HepG2 (cell line): Measurements from ENCODE around the gene ABCC5. TPM values are rescaled to one million over a fixed set of nuclear protein-coding genes. Genes with fewer than 3 reads are reported as not detected.

Experiments
- ATAC-seq: fragments of 200-7000 bp; cut with Tn5 transposase; 3 replicates; pipeline ENCODE4 v1.9.1; 2020; ENCODE audit warnings: mild to moderate bottlenecking, moderate library complexity
- BruUV-seq: library from RNA; stranded (reverse); fragments of 400-500 nt; replicated peaks from 2 replicates; lab custom pipeline; 2021; lab: Mats Ljungman, UMichigan
- CTCF ChIA-PET: fragments of 300-600 bp; formaldehyde crosslinking; extraction: SDS; loops from one replicate; lab custom pipeline; 2021; ENCODE audit warnings: low total read pairs, inconsistent platforms, low intra/inter-chr PET ratio; lab: Yijun Ruan, JAX
- POLR2A ChIA-PET: fragments of 350-600 bp; sonication (Branson Sonifier 250); formaldehyde crosslinking; loops from one replicate; lab custom pipeline; 2020; ENCODE audit warnings: antibody characterized with exemption, inconsistent platforms; lab: Yijun Ruan, JAX
- DNase-seq: peaks from one replicate; pipeline ENCODE4 v3.0.0-alpha.2; 2015; ENCODE audit warnings: low spot score
- FAIRE-seq: peaks from 3 replicates; lab custom pipeline; 2011; peaks lifted over from hg19 to GRCh38; lab: Jason Lieb, UNC
- H2AFZ ChIP-seq: one replicate; pipeline ENCODE4 v1.6.1; 2011; ENCODE audit warnings: low read length, inconsistent platforms
- H3K27ac ChIP-seq: fragments of 300-600 bp; 3 replicates; pipeline ENCODE4 v1.8.0; 2011; ENCODE audit warnings: mixed run types, mild to moderate bottlenecking, mixed read lengths, low read length, inconsistent platforms; ENCODE audit not compliant: insufficient read depth; ENCODE audit errors: extremely low read length
- H3K27me3 ChIP-seq, 2 experiments: fragments of 200-600 bp in 1 of 2; 2 replicates in 1 of 2; 3 replicates in 1 of 2; pipeline versions ENCODE4 v1.6.0 to v1.8.0; 2011; ENCODE audit warnings: low read length in 2 of 2, mild to moderate bottlenecking in 2 of 2, moderate library complexity in 2 of 2, inconsistent platforms in 1 of 2; ENCODE audit not compliant: insufficient read depth in 2 of 2, control insufficient read depth in 1 of 2
- H3K36me3 ChIP-seq, 2 experiments: fragments of 200-600 bp in 1 of 2; replicated peaks in 1 of 2; 2 replicates in 1 of 2; 3 replicates in 1 of 2; pipeline versions ENCODE4 v1.5.1 to v1.8.0; 2011; ENCODE audit warnings: low read length in 2 of 2, inconsistent platforms in 1 of 2; ENCODE audit not compliant: insufficient read depth in 2 of 2, control insufficient read depth in 1 of 2
- H3K4me1 ChIP-seq: 2 replicates; pipeline ENCODE4 v1.5.1; 2012; ENCODE audit warnings: low read length, inconsistent platforms; ENCODE audit not compliant: insufficient read depth
- H3K4me2 ChIP-seq: 2 replicates; pipeline ENCODE4 v1.6.0; 2011; ENCODE audit warnings: low read depth, low read length, inconsistent platforms
- H3K4me3 ChIP-seq, 3 experiments: fragments of 200-600 bp in 1 of 3; sonication (generic), shearing (Covaris generic) in 1 of 3; replicated peaks in 1 of 3; 2 replicates each; pipeline ENCODE4 v1.5.1; 2011 to 2016; ENCODE audit warnings: low read length in 3 of 3, inconsistent platforms in 2 of 3, low read depth in 2 of 3, mild to moderate bottlenecking in 2 of 3, control low read depth in 1 of 3, mixed read lengths in 1 of 3; ENCODE audit not compliant: insufficient read depth in 1 of 3
- H3K79me2 ChIP-seq: one replicate; pipeline ENCODE4 v1.6.1; 2011; ENCODE audit warnings: low read length, inconsistent platforms; ENCODE audit not compliant: insufficient read depth
- H3K9ac ChIP-seq: 2 replicates; pipeline ENCODE4 v1.6.0; 2011; ENCODE audit warnings: mild to moderate bottlenecking, low read depth, low read length, inconsistent platforms; ENCODE audit not compliant: insufficient read depth
- H3K9me3 ChIP-seq: 2 replicates; pipeline ENCODE4 v1.5.1; 2012; ENCODE audit warnings: mild to moderate bottlenecking, low read length
- H4K20me1 ChIP-seq: 2 replicates; pipeline ENCODE4 v1.6.0; 2011; ENCODE audit warnings: inconsistent platforms, mild to moderate bottlenecking, low read length, moderate library complexity; ENCODE audit not compliant: insufficient read depth
- BRCA1 ChIP-seq: sonication (generic); formaldehyde crosslinking; IDR thresholded peaks from 2 replicates; pipeline ENCODE4 v1.4.0; 2020; ENCODE audit warnings: missing genetic modification reagents
- REXO4 ChIP-seq: sonication (generic); formaldehyde crosslinking; IDR thresholded peaks from 2 replicates; pipeline ENCODE4 v1.8.0; 2022; ENCODE audit warnings: missing genetic modification reagents, mild to moderate bottlenecking, borderline replicate concordance
- U2AF2 ChIP-seq: fragments of 200-400 bp; formaldehyde crosslinking; IDR thresholded peaks from 2 replicates; pipeline ENCODE4 v1.6.1; 2017; ENCODE audit warnings: low read depth, mild to moderate bottlenecking, low read length
- ZFYVE20 ChIP-seq: sonication (generic); formaldehyde crosslinking; IDR thresholded peaks from 2 replicates; pipeline ENCODE4 v1.8.0; 2023; ENCODE audit warnings: low read depth, mild to moderate bottlenecking, moderate library complexity, missing genetic modification reagents, borderline replicate concordance
- ZNF17 ChIP-seq: sonication (generic); formaldehyde crosslinking; IDR thresholded peaks from 2 replicates; pipeline ENCODE4 v1.5.0; 2020; ENCODE audit warnings: mild to moderate bottlenecking, missing genetic modification reagents
- ZNF34 ChIP-seq: sonication (generic); formaldehyde crosslinking; IDR thresholded peaks from 2 replicates; pipeline ENCODE4 v1.4.0; 2020; ENCODE audit warnings: mild to moderate bottlenecking, missing genetic modification reagents, borderline replicate concordance
- ZNF501 ChIP-seq: sonication (generic); formaldehyde crosslinking; IDR thresholded peaks from 2 replicates; pipeline ENCODE4 v1.5.1; 2020; ENCODE audit warnings: mild to moderate bottlenecking, moderate library complexity, missing genetic modification reagents
- ZNF510 ChIP-seq: sonication (generic); formaldehyde crosslinking; IDR thresholded peaks from 2 replicates; pipeline ENCODE4 v1.4.0; 2020; ENCODE audit warnings: low read depth, mild to moderate bottlenecking, missing genetic modification reagents
- WGBS: methylation state at CpG from one replicate; pipeline ENCODE4 v1.1.6; 2017; ENCODE audit warnings: low lambda C conversion rate; 5-methylcytosine and 5-hydroxymethylcytosine counted together
- in situ Hi-C: cut with HindIII; loops from 2 replicates; pipeline ENCODE4 v1.10.0; 2017; ENCODE audit warnings: low pct_unique_long_range_greater_than_20kb; ENCODE audit not compliant: extremely low pct_ligation_motif_present
- intact Hi-C: fragments of 100-400 bp; cut with micrococcal nuclease; formaldehyde crosslinking; loops from one replicate; pipeline ENCODE4 v1.10.0; 2022; ENCODE audit not compliant: unreplicated experiment
- polyA plus RNA-seq, 8 experiments: library from polyadenylated mRNA; depleted of rRNA in 3 of 8; stranded (reverse) in 7 of 8; unstranded in 1 of 8; fragments of >200 nt; fragmentation: Illumina TruSeq in 4 of 8; extraction: Trizol in 4 of 8; gene quantifications; 2 replicates each; pipeline versions ENCODE4 v1.2.1 to v1.2.3, GENCODE V29; 2011 to 2016; ENCODE audit warnings: low read depth in 4 of 8, missing spikeins in 1 of 8, mixed read lengths in 1 of 8; ENCODE audit not compliant: insufficient read depth in 1 of 8
- total RNA-seq, 5 experiments: library from RNA; depleted of rRNA; stranded (reverse); fragments of >200 nt; fragmentation: Illumina TruSeq; extraction: Trizol; gene quantifications; 2 replicates each; pipeline ENCODE4 v1.2.3, GENCODE V29; 2016; ENCODE audit warnings: low read depth in 1 of 5
- TF ChIP-seq, protein P1 (sequence below): sonication (generic); formaldehyde crosslinking; IDR thresholded peaks from 2 replicates; pipeline ENCODE4 v1.4.0; 2020; ENCODE audit warnings: missing genetic modification reagents, mild to moderate bottlenecking, borderline replicate concordance
- TF ChIP-seq, protein P2 (sequence below): sonication (generic); formaldehyde crosslinking; IDR thresholded peaks from 2 replicates; pipeline ENCODE4 v1.5.0; 2020; ENCODE audit warnings: mild to moderate bottlenecking, missing genetic modification reagents, borderline replicate concordance
- TF ChIP-seq, protein P3 (sequence below): IDR thresholded peaks from 2 replicates; pipeline ENCODE4 v1.6.1; 2016; ENCODE audit warnings: control low read depth

The ABCC5 gene
- total and polyA plus RNA-seq, 2 of the 13 experiments (the other 11 are each of a cell fraction or from before 2014, with no cell fraction given) = 12.5 to 12.7 TPM

DNA sequence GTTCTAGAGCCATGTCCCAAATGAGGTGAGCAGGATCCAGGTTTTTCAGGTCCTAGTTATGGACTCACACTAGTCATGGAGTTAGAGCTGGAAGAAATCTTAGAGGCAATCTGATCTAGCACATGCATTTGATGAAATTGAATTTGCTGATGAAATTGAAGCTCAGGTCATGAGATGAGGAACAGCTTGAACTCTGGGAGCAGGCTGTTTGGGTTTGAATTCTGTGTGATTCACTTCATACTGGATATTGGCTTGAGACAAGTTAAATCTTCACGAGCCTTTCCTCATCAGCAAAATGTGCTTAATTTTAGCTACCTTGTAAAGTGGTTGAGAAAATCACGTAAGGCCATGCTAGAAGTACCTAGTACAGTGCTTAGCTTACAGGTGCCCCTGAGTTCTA is 99.5 kb downstream of the ABCC5 start:
- TF ChIP-seq ZNF17 (CRISPR knock-in tag) (no peak), ZNF510 (CRISPR knock-in tag) (no peak)
- BruUV-seq = no TSS peak
- DNase-seq (no peak), ATAC-seq (no peak), FAIRE-seq (no peak)
- H4K20me1 ChIP-seq = no peaks in the 10 kb centered on the region
- H3K27me3 ChIP-seq = no peaks in the 10 kb centered on the region
- H3K9me3 ChIP-seq = no peaks in the 10 kb centered on the region
- 83% methylated on average over 2 of the region's 2 CpGs for WGBS
- H3K36me3 ChIP-seq = peaks cover 0 to 3% of the 10 kb centered on the region in 2 experiments; a peak in 2 of 5 replicates
- in situ Hi-C loops = no loop called here
- ChIA-PET POLR2A (no interaction called here), CTCF (no interaction called here)
- no peak overlapping the region for H2AFZ ChIP-seq
- H3K9ac ChIP-seq = no peak overlapping the region
- H3K4me1 ChIP-seq = peaks cover 14% of the 10 kb centered on the region
- no peak overlapping the region for H3K27ac ChIP-seq
- no peak overlapping the region for H3K4me3 ChIP-seq
- no peak overlapping the region for H3K4me2 ChIP-seq
- no peaks in the 10 kb centered on the region for H3K79me2 ChIP-seq
- intact Hi-C loops = no loop called here

DNA sequence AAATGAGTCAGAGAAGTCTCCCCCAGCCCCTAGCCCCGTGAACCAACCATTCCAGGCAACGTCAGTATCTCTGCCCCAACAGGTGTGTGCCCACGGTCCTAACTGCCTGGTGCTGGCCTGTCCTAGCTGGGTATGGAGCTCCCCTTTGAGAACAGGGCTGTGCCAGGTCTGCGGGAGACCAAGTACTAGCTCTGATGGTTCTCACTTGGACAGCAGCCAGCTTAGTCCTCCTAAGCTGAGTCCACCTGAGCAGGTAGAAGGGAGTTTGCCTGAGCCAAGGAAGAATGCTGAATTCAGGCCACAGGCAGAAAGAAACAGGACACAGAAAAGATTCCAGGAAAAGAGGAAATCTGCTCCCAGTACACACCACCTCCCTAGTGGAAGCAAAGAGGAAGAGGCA is 99.9 kb downstream of the ABCC5 start:
- in situ Hi-C loops (no loop called here), intact Hi-C loops (no loop called here)
- 20% methylated on average over 1 of the region's 4 CpGs for WGBS
- TF ChIP-seq, protein P1, sequence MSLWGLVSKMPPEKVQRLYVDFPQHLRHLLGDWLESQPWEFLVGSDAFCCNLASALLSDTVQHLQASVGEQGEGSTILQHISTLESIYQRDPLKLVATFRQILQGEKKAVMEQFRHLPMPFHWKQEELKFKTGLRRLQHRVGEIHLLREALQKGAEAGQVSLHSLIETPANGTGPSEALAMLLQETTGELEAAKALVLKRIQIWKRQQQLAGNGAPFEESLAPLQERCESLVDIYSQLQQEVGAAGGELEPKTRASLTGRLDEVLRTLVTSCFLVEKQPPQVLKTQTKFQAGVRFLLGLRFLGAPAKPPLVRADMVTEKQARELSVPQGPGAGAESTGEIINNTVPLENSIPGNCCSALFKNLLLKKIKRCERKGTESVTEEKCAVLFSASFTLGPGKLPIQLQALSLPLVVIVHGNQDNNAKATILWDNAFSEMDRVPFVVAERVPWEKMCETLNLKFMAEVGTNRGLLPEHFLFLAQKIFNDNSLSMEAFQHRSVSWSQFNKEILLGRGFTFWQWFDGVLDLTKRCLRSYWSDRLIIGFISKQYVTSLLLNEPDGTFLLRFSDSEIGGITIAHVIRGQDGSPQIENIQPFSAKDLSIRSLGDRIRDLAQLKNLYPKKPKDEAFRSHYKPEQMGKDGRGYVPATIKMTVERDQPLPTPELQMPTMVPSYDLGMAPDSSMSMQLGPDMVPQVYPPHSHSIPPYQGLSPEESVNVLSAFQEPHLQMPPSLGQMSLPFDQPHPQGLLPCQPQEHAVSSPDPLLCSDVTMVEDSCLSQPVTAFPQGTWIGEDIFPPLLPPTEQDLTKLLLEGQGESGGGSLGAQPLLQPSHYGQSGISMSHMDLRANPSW (CRISPR knock-in tag) = no peak
- TF ChIP-seq, protein P2, sequence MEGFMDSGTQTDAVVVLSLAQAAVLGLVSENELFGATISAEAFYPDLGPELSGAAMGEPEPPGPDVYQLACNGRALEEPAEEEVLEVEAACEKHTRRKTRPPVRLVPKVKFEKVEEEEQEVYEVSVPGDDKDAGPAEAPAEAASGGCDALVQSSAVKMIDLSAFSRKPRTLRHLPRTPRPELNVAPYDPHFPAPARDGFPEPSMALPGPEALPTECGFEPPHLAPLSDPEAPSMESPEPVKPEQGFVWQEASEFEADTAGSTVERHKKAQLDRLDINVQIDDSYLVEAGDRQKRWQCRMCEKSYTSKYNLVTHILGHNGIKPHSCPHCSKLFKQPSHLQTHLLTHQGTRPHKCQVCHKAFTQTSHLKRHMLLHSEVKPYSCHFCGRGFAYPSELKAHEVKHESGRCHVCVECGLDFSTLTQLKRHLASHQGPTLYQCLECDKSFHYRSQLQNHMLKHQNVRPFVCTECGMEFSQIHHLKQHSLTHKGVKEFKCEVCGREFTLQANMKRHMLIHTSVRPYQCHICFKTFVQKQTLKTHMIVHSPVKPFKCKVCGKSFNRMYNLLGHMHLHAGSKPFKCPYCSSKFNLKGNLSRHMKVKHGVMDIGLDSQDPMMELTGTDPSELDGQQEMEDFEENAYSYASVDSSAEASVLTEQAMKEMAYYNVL (CRISPR knock-in tag) = no peak
- TF ChIP-seq ZNF34 (CRISPR knock-in tag) (no peak), BRCA1 (no peak), REXO4 (CRISPR knock-in tag) (no peak), ZNF501 (CRISPR knock-in tag) (no peak), ZFYVE20 (no peak), U2AF2 (no peak)
- TF ChIP-seq, protein P3, sequence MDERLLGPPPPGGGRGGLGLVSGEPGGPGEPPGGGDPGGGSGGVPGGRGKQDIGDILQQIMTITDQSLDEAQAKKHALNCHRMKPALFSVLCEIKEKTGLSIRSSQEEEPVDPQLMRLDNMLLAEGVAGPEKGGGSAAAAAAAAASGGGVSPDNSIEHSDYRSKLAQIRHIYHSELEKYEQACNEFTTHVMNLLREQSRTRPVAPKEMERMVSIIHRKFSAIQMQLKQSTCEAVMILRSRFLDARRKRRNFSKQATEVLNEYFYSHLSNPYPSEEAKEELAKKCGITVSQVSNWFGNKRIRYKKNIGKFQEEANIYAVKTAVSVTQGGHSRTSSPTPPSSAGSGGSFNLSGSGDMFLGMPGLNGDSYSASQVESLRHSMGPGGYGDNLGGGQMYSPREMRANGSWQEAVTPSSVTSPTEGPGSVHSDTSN (CRISPR knock-in tag) = no peak
- Histone ChIP-seq H3K27me3 (no peaks in the 10 kb centered on the region; a peak in 1 of 5 replicates), H3K4me1 (peaks cover 18% of the 10 kb centered on the region), H2AFZ (no peak overlapping the region), H4K20me1 (no peaks in the 10 kb centered on the region), H3K9ac (no peak overlapping the region), H3K4me2 (no peak overlapping the region), H3K27ac (no peak overlapping the region), H3K79me2 (no peaks in the 10 kb centered on the region), H3K36me3 (peaks cover 0 to 3% of the 10 kb centered on the region in 2 experiments; a peak in 2 of 5 replicates), H3K4me3 (no peak overlapping the region), H3K9me3 (no peaks in the 10 kb centered on the region)
- ATAC-seq (no peak), FAIRE-seq (no peak), DNase-seq (no peak)
- POLR2A ChIA-PET = no interaction called here
- no TSS peak for BruUV-seq
- CTCF ChIA-PET = no interaction called here
